SK-N-MC (cell line): ENCODE results near the gene TBX3.

Experiments used
- EZH2 ChIP-seq: fragments of 200-600 bp; sonication (generic); IDR thresholded peaks from one replicate; pipeline ENCODE4 v1.6.1; 2017; ENCODE audit warnings: antibody characterized with exemption
- POLR2AphosphoS5 ChIP-seq: IDR thresholded peaks from 2 replicates; pipeline ENCODE4 v1.6.1; 2012; ENCODE audit warnings: mild to moderate bottlenecking, low read depth, low read length, borderline replicate concordance

DNA sequence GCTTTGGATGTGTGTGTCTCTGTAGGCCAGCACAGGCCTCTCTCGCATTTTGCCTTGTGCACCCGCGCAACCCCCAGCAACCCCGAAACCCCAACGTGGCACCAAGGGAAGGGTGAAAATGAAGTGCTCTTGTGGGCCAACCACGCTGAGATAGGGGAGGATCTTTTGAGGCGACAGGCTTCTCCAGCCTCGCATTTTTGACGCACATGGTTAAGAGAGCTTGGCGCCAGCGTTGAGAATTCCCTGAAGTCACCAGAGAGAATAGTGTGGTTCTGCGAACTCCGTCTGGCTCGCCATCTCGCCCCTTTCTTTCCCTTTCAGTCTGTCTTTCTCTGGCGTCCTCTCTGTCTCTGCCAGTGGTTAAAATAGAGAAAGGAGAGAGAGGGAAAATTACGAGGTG is 1.9 kb upstream of the TBX3 start:
- TF ChIP-seq EZH2 (no peak), POLR2AphosphoS5 (no peak)
